NCI-H526 (cell line): ENCODE data around the gene ADAM8.
"Not testable (repeated sequence)": the region's sequence is repeated elsewhere in the genome, so short reads cannot be mapped to it uniquely, and the experiment has no call there.

Experiments used
- DNase-seq, 2 experiments: peaks; one replicate each; lab custom pipeline; 2025; lab: John Stamatoyannopoulos, UW

Gene ADAM8

GRCh38 chr10:133267829-133268228, 8.8 kb downstream of the ADAM8 start:
- DNase-seq, result no peak

GRCh38 chr10:133267293-133267692, 9.4 kb downstream of the ADAM8 start:
- no peak for DNase-seq

- no peak for DNase-seq
Measured at GRCh38 chr10:133266056-133266795, 10.4 kb downstream of the ADAM8 start.

GRCh38 chr10:133265052-133265451, 11.6 kb downstream of the ADAM8 start:
- DNase-seq, result not testable (repeated sequence)

- no peak for DNase-seq
Measured at GRCh38 chr10:133264461-133264860, 12.2 kb downstream of the ADAM8 start.

GRCh38 chr10:133263674-133264073, 13.0 kb downstream of the ADAM8 start:
- DNase-seq, result no peak

GRCh38 chr10:133262696-133263095, 14.0 kb downstream of the ADAM8 start:
- peak; percentile 10 to 49 for DNase-seq

GRCh38 chr10:133261726-133262325, 14.8 kb downstream of the ADAM8 start:
- DNase-seq, result peak in 1 of 2 experiments; percentile 73

GRCh38 chr10:133260895-133261725, 15.6 kb downstream of the ADAM8 start:
- peak in 1 of 2 experiments; percentile 63 for DNase-seq

- DNase-seq, result no peak
Measured at GRCh38 chr10:133259602-133259989, 17.1 kb downstream of the ADAM8 start.

- no peak for DNase-seq
Measured at GRCh38 chr10:133258818-133259601, 17.7 kb downstream of the ADAM8 start.

GRCh38 chr10:133258066-133258817, 18.4 kb downstream of the ADAM8 start:
- no peak for DNase-seq

GRCh38 chr10:133257489-133258065, 19.1 kb downstream of the ADAM8 start:
- peak in 1 of 2 experiments; percentile 28 for DNase-seq

- DNase-seq, result no peak
Measured at GRCh38 chr10:133255323-133255722, 21.3 kb downstream of the ADAM8 start.

- DNase-seq, result no peak
Measured at GRCh38 chr10:133254421-133255120, 22.1 kb downstream of the ADAM8 start.

- no peak for DNase-seq
Measured at GRCh38 chr10:133253361-133253955, 23.2 kb downstream of the ADAM8 start.

- DNase-seq, result no peak
Measured at GRCh38 chr10:133252223-133252552, 24.5 kb downstream of the ADAM8 start.

- no peak for DNase-seq
Measured at GRCh38 chr10:133251388-133252222, 25.1 kb downstream of the ADAM8 start.
